Mesendoderm (in vitro differentiated cells): ENCODE results near the gene HLA-DMB.

Source experiments
- DNase-seq: peaks from one replicate; pipeline ENCODE4 v3.0.0; 2013
- H2AK5ac ChIP-seq: 2 replicates; pipeline ENCODE4 v1.6.1; 2013; ENCODE audit warnings: low read length, inconsistent platforms
- H2BK120ac ChIP-seq: 2 replicates; pipeline ENCODE4 v1.6.1; 2013; ENCODE audit warnings: low read depth, mild to moderate bottlenecking, low read length, moderate library complexity, mixed read lengths
- H2BK15ac ChIP-seq: replicated peaks from 2 replicates; pipeline ENCODE4 v1.6.1; 2013; ENCODE audit warnings: low read depth, mild to moderate bottlenecking, moderate library complexity
- H2BK5ac ChIP-seq: 2 replicates; pipeline ENCODE4 v1.6.1; 2013; ENCODE audit warnings: low read length, inconsistent platforms
- H3K18ac ChIP-seq: 2 replicates; pipeline ENCODE4 v1.6.1; 2013; ENCODE audit warnings: mild to moderate bottlenecking, low read length, mixed read lengths
- H3K23ac ChIP-seq: one replicate; pipeline ENCODE4 v1.6.1; 2013; ENCODE audit warnings: low read length
- H3K27ac ChIP-seq: 2 replicates; pipeline ENCODE4 v1.5.1; 2013; ENCODE audit warnings: low read depth, mild to moderate bottlenecking, inconsistent platforms, low read length, moderate library complexity
- H3K27me3 ChIP-seq: 2 replicates; pipeline ENCODE4 v1.6.1; 2013; ENCODE audit warnings: low read length, control low read depth, mild to moderate bottlenecking, inconsistent platforms; ENCODE audit not compliant: insufficient read depth, poor library complexity
- H3K36me3 ChIP-seq: 2 replicates; pipeline ENCODE4 v1.6.1; 2013; ENCODE audit warnings: low read length, inconsistent platforms; ENCODE audit not compliant: control insufficient read depth, insufficient read depth
- H3K4ac ChIP-seq: one replicate; pipeline ENCODE4 v1.6.1; 2013; ENCODE audit warnings: low read depth, mild to moderate bottlenecking, low read length, moderate library complexity
- H3K4me1 ChIP-seq: 2 replicates; pipeline ENCODE4 v1.6.1; 2013; ENCODE audit warnings: low read depth, low read length, inconsistent platforms; ENCODE audit not compliant: control insufficient read depth
- H3K4me2 ChIP-seq: 2 replicates; pipeline ENCODE4 v1.6.1; 2013; ENCODE audit warnings: low read length
- H3K4me3 ChIP-seq: 2 replicates; pipeline ENCODE4 v1.5.1; 2013; ENCODE audit warnings: mild to moderate bottlenecking, low read length
- H3K56ac ChIP-seq: one replicate; pipeline ENCODE4 v1.6.1; 2013; ENCODE audit warnings: low read length
- H3K79me1 ChIP-seq: 2 replicates; pipeline ENCODE4 v1.6.1; 2013; ENCODE audit warnings: low read length, inconsistent platforms
- H3K79me2 ChIP-seq: 2 replicates; pipeline ENCODE4 v1.6.1; 2013; ENCODE audit warnings: mild to moderate bottlenecking, low read length; ENCODE audit not compliant: control insufficient read depth, insufficient read depth
- H3K9ac ChIP-seq: 2 replicates; pipeline ENCODE4 v1.6.1; 2013; ENCODE audit warnings: low read length, inconsistent platforms
- H4K5ac ChIP-seq: one replicate; pipeline ENCODE4 v1.6.1; 2013; ENCODE audit warnings: low read length
- H4K8ac ChIP-seq: one replicate; pipeline ENCODE4 v1.6.1; 2013; ENCODE audit warnings: low read depth, mild to moderate bottlenecking, control low read depth, low read length, moderate library complexity
- WGBS: extraction: QIAGEN DNeasy Blood & Tissue Kit; methylation state at CpG from one replicate; pipeline ENCODE4 v1.1.7; 2013; ENCODE audit warnings: low lambda C conversion rate, missing lambda C conversion rate; ENCODE audit not compliant: insufficient coverage; ENCODE audit errors: extremely low coverage; 5-methylcytosine and 5-hydroxymethylcytosine counted together

HLA-DMB gene

DNA sequence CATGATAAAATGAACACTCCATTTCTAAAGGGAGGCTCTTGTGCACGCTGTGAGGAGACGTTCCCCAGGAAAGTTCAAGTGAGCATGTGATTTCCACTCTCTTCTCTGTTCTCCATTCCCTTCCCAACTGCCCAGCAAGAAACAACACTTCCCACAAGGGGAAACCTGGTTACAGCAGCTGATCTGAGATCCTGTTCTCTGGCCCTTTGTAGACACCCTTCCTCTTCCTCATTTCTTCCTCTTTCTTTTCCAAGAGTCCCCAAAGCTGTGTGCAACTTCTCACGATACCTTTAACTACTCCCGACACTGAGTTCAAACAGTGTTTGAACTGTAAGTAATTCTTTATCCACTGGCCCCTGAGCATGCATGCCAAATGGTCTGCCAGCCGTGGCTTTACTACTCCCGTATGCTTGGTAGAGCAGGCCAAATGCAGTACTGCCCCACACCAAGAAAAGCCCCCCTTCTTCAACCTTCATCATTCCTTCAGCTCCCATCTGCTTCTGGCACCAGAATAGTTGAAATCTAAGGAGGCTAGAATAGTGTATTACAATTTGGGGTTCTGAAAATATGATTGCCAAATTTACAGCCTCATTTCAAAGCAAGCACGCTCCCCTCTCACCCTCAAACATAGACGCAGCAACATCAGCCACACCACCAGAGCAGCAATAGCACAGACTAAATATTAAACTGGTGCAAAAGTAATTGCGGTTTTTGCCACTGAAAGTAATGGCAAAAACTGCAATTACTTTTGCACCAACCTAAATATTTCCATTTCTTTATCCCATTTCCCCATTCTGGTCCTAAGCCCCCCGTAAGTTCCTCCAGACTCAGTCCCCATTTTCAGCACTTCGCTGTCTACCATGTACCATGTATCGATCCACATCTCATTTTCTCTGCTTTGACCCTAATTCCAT lies 4.3 kb downstream of the HLA-DMB start:
- Histone ChIP-seq H3K79me2 (no peaks in the 10 kb centered on the region), H3K27ac (no peak overlapping the region), H3K79me1 (no peaks in the 10 kb centered on the region), H3K36me3 (no peaks in the 10 kb centered on the region), H3K56ac (no peak overlapping the region), H4K8ac (no peak overlapping the region), H3K4me2 (no peak overlapping the region), H3K23ac (no peak overlapping the region), H3K4me1 (no peaks in the 10 kb centered on the region), H4K5ac (no peak overlapping the region), H2AK5ac (no peak overlapping the region), H2BK15ac (no peak overlapping the region), H2BK120ac (no peak overlapping the region), H3K4me3 (no peak overlapping the region), H3K18ac (no peak overlapping the region), H3K4ac (no peak overlapping the region), H2BK5ac (no peak overlapping the region), H3K9ac (no peak overlapping the region), H3K27me3 (no peaks in the 10 kb centered on the region)
- DNase-seq = no peak
- WGBS = no CpG with 5 or more reads among the region's 12 CpGs

DNA sequence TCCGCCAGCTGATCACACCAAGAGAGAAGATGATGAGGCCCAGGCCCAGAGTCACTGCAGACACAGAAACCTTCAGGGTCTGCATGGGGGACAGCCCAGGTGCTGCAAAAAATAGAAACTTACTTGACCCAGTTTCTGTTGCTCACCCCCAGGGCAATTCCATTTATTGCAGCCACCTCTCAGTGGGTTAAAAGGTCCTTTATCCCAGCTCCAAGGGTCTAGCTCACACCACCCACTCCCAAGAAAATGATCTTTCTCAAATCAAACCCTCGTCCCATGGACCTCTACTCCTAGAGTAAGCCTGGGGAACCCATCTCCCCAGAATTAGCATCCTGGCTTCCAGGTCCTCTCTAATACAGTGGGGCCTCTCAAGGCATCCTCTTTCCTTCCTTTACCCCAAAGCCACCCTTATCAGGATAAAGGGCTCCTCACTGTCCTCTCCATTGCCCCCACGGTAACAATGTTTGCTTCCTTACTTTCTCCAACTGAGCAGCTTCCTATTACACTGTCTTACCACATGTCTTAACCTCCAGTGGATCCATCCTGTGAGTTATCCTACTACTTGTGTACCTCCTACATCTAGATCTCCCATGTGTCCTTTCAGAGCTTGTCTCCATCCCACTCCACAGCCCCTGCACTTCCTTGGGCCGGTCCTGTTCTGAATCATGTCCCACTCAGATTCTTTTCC lies 5.1 kb downstream of the HLA-DMB start:
- no CpG with 5 or more reads among the region's 4 CpGs for WGBS
- Histone ChIP-seq H3K27ac (no peak overlapping the region), H3K56ac (no peak overlapping the region), H3K36me3 (no peaks in the 10 kb centered on the region), H3K79me1 (no peaks in the 10 kb centered on the region), H3K4me1 (no peaks in the 10 kb centered on the region), H4K5ac (no peak overlapping the region), H3K79me2 (no peaks in the 10 kb centered on the region), H2AK5ac (no peak overlapping the region), H2BK15ac (no peak overlapping the region), H3K4me3 (no peak overlapping the region), H2BK120ac (no peak overlapping the region), H4K8ac (no peak overlapping the region), H3K23ac (no peak overlapping the region), H3K9ac (no peak overlapping the region), H3K4me2 (no peak overlapping the region), H2BK5ac (no peak overlapping the region), H3K4ac (no peak overlapping the region), H3K18ac (no peak overlapping the region), H3K27me3 (no peaks in the 10 kb centered on the region)
- no peak for DNase-seq

DNA sequence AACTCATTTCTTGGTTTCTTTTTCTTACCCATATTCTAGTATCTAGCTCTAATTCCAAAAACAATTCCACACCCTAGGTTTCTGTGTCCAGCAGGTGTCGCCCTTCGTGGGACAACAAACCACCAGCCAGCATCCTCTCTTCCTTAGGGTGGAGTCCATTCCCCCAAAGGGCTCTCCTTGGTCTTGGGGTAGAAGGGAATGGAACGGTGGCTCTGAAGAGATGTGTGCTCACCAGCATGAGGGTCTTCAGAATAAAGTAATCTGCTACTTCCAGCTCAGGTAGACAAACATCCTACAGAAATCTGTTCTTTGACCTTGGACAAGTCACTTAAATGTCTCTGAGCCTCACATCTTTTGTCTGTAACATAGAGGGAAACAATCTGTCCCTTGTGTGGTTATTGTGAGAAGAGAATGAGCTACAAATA lies 7.2 kb downstream of the HLA-DMB start:
- WGBS = no CpG with 5 or more reads among the region's 3 CpGs
- Histone ChIP-seq H4K8ac (no peak overlapping the region), H3K18ac (no peak overlapping the region), H3K9ac (no peak overlapping the region), H3K4ac (no peak overlapping the region), H3K36me3 (no peaks in the 10 kb centered on the region), H2AK5ac (no peak overlapping the region), H3K79me1 (no peaks in the 10 kb centered on the region), H2BK5ac (no peak overlapping the region), H2BK120ac (no peak overlapping the region), H3K27ac (no peak overlapping the region), H3K27me3 (no peaks in the 10 kb centered on the region), H4K5ac (no peak overlapping the region), H3K4me1 (no peaks in the 10 kb centered on the region), H3K56ac (no peak overlapping the region), H3K4me2 (no peak overlapping the region), H3K23ac (no peak overlapping the region), H3K79me2 (no peaks in the 10 kb centered on the region), H2BK15ac (no peak overlapping the region), H3K4me3 (no peak overlapping the region)
- peak; percentile 63 for DNase-seq

DNA sequence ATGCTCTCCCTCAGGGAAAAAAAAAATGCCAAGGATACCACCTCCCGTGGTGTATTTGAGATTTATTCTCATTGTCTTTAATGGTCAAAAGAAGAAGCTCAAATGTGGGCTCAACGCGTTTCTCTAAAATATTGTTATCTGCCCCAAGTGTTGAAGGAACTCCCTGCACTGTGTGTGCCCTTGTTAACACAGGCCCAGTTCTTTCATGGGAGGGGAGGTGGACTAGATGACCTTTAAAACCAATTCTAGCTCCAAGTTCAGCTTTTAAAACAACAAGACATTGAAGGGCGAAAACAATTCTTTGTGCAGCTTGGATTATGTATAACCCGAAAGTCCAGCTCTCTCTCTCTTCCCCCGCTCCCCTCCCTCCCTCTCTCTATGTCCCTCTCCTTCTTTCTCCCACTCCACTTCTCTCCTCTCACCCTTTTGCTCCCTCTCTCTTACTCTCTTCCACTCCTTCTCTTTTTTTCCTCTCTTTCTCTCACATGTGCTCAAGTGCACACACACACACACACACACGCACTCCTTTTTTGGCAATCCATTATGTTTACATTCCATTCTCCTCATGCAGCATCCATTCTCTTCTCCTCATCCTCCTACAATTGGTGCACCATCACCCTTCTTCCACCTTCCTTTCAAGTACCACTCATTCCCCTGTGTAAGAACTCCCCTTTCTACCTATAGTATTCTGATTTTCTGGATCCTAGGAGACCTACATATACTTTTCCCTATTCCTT lies 8.5 kb downstream of the HLA-DMB start:
- Histone ChIP-seq H3K79me2 (no peaks in the 10 kb centered on the region), H3K9ac (no peak overlapping the region)

DNA sequence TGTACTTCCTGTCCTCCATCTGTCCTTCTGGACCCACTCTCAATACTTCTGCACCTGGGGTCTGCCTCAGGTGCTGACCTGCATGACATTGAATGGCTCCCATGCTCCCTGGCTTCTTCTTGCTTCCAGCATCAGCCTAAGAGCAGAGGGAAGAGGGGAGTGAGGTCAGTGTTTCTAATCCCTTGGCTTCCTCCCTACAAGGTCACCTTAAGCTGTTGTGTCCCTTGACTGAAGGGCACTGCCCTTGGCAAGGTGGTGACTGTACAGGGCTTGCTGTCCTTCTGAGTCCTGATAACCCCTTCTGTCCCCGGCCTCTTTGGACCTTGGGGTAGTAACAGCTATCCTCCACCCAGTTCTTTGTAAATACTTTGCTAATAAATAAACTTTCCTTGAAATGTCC lies 9.6 kb downstream of the HLA-DMB start:
- DNase-seq = no peak
- no peak overlapping the region for H2BK120ac ChIP-seq
- no peak overlapping the region for H3K18ac ChIP-seq
- no peaks in the 10 kb centered on the region for H3K27me3 ChIP-seq
- no peaks in the 10 kb centered on the region for H3K4me1 ChIP-seq
- no peak overlapping the region for H2BK15ac ChIP-seq
- H2BK5ac ChIP-seq = no peak overlapping the region
- no peak overlapping the region for H4K8ac ChIP-seq
- H3K4me2 ChIP-seq = no peak overlapping the region
- no peak overlapping the region for H4K5ac ChIP-seq
- no peak overlapping the region for H3K4ac ChIP-seq
- H3K56ac ChIP-seq = no peak overlapping the region
- H3K79me1 ChIP-seq = no peaks in the 10 kb centered on the region
- H3K36me3 ChIP-seq = no peaks in the 10 kb centered on the region
- H3K79me2 ChIP-seq = no peaks in the 10 kb centered on the region
- no peak overlapping the region for H3K27ac ChIP-seq
- no peak overlapping the region for H3K4me3 ChIP-seq
- no CpG with 5 or more reads among the region's 1 CpG for WGBS
- no peak overlapping the region for H3K23ac ChIP-seq
- no peak overlapping the region for H2AK5ac ChIP-seq
- no peak overlapping the region for H3K9ac ChIP-seq

More for the DNA sequence above, 8.5 kb downstream of the HLA-DMB start:
- Histone ChIP-seq H3K4me1 (no peaks in the 10 kb centered on the region), H3K18ac (no peak overlapping the region), H3K79me1 (no peaks in the 10 kb centered on the region), H4K8ac (no peak overlapping the region), H3K4ac (no peak overlapping the region), H2BK5ac (no peak overlapping the region), H2AK5ac (no peak overlapping the region), H2BK15ac (no peak overlapping the region), H3K4me2 (no peak overlapping the region), H4K5ac (no peak overlapping the region), H3K27ac (no peak overlapping the region), H3K27me3 (no peaks in the 10 kb centered on the region), H3K56ac (no peak overlapping the region), H3K4me3 (no peak overlapping the region), H3K36me3 (no peaks in the 10 kb centered on the region), H2BK120ac (no peak overlapping the region), H3K23ac (no peak overlapping the region)
- DNase-seq = no peak
- WGBS = no CpG with 5 or more reads among the region's 7 CpGs
